ENCODE measurements around the gene PCDHA13. TPM values are rescaled to one million over a fixed set of nuclear protein-coding genes. Genes with fewer than 3 reads are reported as not detected.
"Not testable (repeated sequence)": the region's sequence is repeated elsewhere in the genome, so short reads cannot be mapped to it uniquely, and the experiment has no call there.

The PCDHA13 gene
- total RNA-seq, 2 experiments from 2014 or later: not detected

GRCh38 chr5:140855772-140856674 is 25.9 kb upstream of the PCDHA13 start, which contains the start of gene PCDHA10:
PCDHA10 (plus strand) TSS chr5:140855897; CDS start chr5:140856049, 152 bp downstream.
- Mint-ChIP-seq H3K9me3 (ENCODE audit: low read depth) (peaks cover 13% of the 10 kb centered on the region), H3K27me3 (peaks cover 9% of the 10 kb centered on the region), H3K4me3 (no peak within 1 kb of the TSS), H3K4me1 (no peaks in the 10 kb centered on the region), H3K27ac (no peak within 1 kb of the TSS), H3K36me3 (peaks cover 5% of the 10 kb centered on the region)
- CTCF ChIA-PET: no interaction called here
- no peak for DNase-seq
- no peak for ATAC-seq

GRCh38 chr5:140857177-140857986 is 24.5 kb upstream of the PCDHA13 start:
- Mint-ChIP-seq H3K27ac (no peak overlapping the region), H3K36me3 (peaks cover 5% of the 10 kb centered on the region), H3K4me1 (no peaks in the 10 kb centered on the region), H3K4me3 (no peak overlapping the region), H3K9me3 (ENCODE audit: low read depth) (peaks cover 20% of the 10 kb centered on the region), H3K27me3 (peaks cover 9% of the 10 kb centered on the region)
- DNase-seq: no peak
- CTCF ChIA-PET: interaction anchor here (0.9 kb wide), 1 partner anchor 320 kb away, joined by 3 read pairs; no protein-coding TSS in a partner anchor
- no peak for ATAC-seq

GRCh38 chr5:140857987-140858240 is 24.0 kb upstream of the PCDHA13 start:
- no peaks in the 10 kb centered on the region for H3K4me1 Mint-ChIP-seq
- DNase-seq: no peak
- CTCF ChIA-PET: no interaction called here
- peaks cover 20% of the 10 kb centered on the region for H3K9me3 Mint-ChIP-seq (ENCODE audit: low read depth)
- H3K4me3 Mint-ChIP-seq: no peak overlapping the region
- H3K36me3 Mint-ChIP-seq: peaks cover 5% of the 10 kb centered on the region
- no peak for ATAC-seq
- H3K27me3 Mint-ChIP-seq: peaks cover 9% of the 10 kb centered on the region
- no peak overlapping the region for H3K27ac Mint-ChIP-seq

GRCh38 chr5:140862441-140863295 is 19.3 kb upstream of the PCDHA13 start:
- CTCF ChIA-PET: no interaction called here
- peaks cover 8% of the 10 kb centered on the region for H3K9me3 Mint-ChIP-seq (ENCODE audit: low read depth)
- ATAC-seq: no peak
- no peaks in the 10 kb centered on the region for H3K27me3 Mint-ChIP-seq
- no peak overlapping the region for H3K27ac Mint-ChIP-seq
- no peaks in the 10 kb centered on the region for H3K36me3 Mint-ChIP-seq
- H3K4me1 Mint-ChIP-seq: no peaks in the 10 kb centered on the region
- no peak for DNase-seq
- H3K4me3 Mint-ChIP-seq: no peak overlapping the region

GRCh38 chr5:140868721-140869554 is 13.0 kb upstream of the PCDHA13 start, which contains the start of gene PCDHA11:
PCDHA11 (plus strand) TSS chr5:140868957; CDS start chr5:140869104, 147 bp downstream.
- no peaks in the 10 kb centered on the region for H3K27me3 Mint-ChIP-seq
- no peak within 1 kb of the TSS for H3K27ac Mint-ChIP-seq
- peaks cover 6% of the 10 kb centered on the region for H3K9me3 Mint-ChIP-seq (ENCODE audit: low read depth)
- DNase-seq: no peak
- no peaks in the 10 kb centered on the region for H3K4me1 Mint-ChIP-seq
- CTCF ChIA-PET: no interaction called here
- no peaks in the 10 kb centered on the region for H3K36me3 Mint-ChIP-seq
- ATAC-seq: no peak
- no peak within 1 kb of the TSS for H3K4me3 Mint-ChIP-seq

GRCh38 chr5:140869555-140869886 is 12.4 kb upstream of the PCDHA13 start:
- H3K27me3 Mint-ChIP-seq: peaks cover 4% of the 10 kb centered on the region
- H3K27ac Mint-ChIP-seq: no peak overlapping the region
- no peaks in the 10 kb centered on the region for H3K4me1 Mint-ChIP-seq
- CTCF ChIA-PET: no interaction called here
- H3K4me3 Mint-ChIP-seq: no peak overlapping the region
- no peaks in the 10 kb centered on the region for H3K36me3 Mint-ChIP-seq
- H3K9me3 Mint-ChIP-seq (ENCODE audit: low read depth): peaks cover 6% of the 10 kb centered on the region
- ATAC-seq: no peak
- DNase-seq: no peak

- H3K27me3 Mint-ChIP-seq: peaks cover 8% of the 10 kb centered on the region
- no peak overlapping the region for H3K27ac Mint-ChIP-seq
- no peaks in the 10 kb centered on the region for H3K4me1 Mint-ChIP-seq
- DNase-seq: no peak
- H3K36me3 Mint-ChIP-seq: no peaks in the 10 kb centered on the region
- no peak for ATAC-seq
- CTCF ChIA-PET: no interaction called here
- no peak overlapping the region for H3K4me3 Mint-ChIP-seq
- H3K9me3 Mint-ChIP-seq (ENCODE audit: low read depth): peaks cover 6% of the 10 kb centered on the region
Observed at GRCh38 chr5:140870221-140871201, 11.4 kb upstream of the PCDHA13 start.

- H3K27me3 Mint-ChIP-seq: peaks cover 8% of the 10 kb centered on the region
- no peak within 1 kb of the TSS for H3K27ac Mint-ChIP-seq
- CTCF ChIA-PET: no interaction called here
- no peak within 1 kb of the TSS for H3K4me3 Mint-ChIP-seq
- peaks cover 1% of the 10 kb centered on the region for H3K36me3 Mint-ChIP-seq
- peaks cover 8% of the 10 kb centered on the region for H3K9me3 Mint-ChIP-seq (ENCODE audit: low read depth)
- ATAC-seq (no peak), DNase-seq (no peak)
- no peaks in the 10 kb centered on the region for H3K4me1 Mint-ChIP-seq
Observed at GRCh38 chr5:140875085-140876065, 6.5 kb upstream of the PCDHA13 start, which contains the start of gene PCDHA12. PCDHA12 (plus strand) TSS chr5:140875308; CDS start chr5:140875473, 165 bp downstream.

- H3K9me3 Mint-ChIP-seq (ENCODE audit: low read depth); DNase-seq; H3K4me3 Mint-ChIP-seq; H3K4me1 Mint-ChIP-seq; H3K36me3 Mint-ChIP-seq; CTCF ChIA-PET; ATAC-seq; H3K27me3 Mint-ChIP-seq; H3K27ac Mint-ChIP-seq: not testable (repeated sequence)
Observed at GRCh38 chr5:140876541-140877261, 5.2 kb upstream of the PCDHA13 start.

- H3K27me3 Mint-ChIP-seq: peaks cover 10% of the 10 kb centered on the region
- no peaks in the 10 kb centered on the region for H3K4me1 Mint-ChIP-seq
- H3K9me3 Mint-ChIP-seq (ENCODE audit: low read depth): peaks cover 10% of the 10 kb centered on the region
- no peak overlapping the region for H3K4me3 Mint-ChIP-seq
- peaks cover 1% of the 10 kb centered on the region for H3K36me3 Mint-ChIP-seq
- CTCF ChIA-PET: no interaction called here
- H3K27ac Mint-ChIP-seq: no peak overlapping the region
- ATAC-seq (no peak), DNase-seq (no peak)
Observed at GRCh38 chr5:140877262-140877581, 4.7 kb upstream of the PCDHA13 start.

GRCh38 chr5:140882591-140882899 is 621 bp downstream of the PCDHA13 start:
- peaks cover 4% of the 10 kb centered on the region for H3K36me3 Mint-ChIP-seq
- peaks cover 2% of the 10 kb centered on the region for H3K27me3 Mint-ChIP-seq
- DNase-seq (no peak), ATAC-seq (no peak)
- H3K9me3 Mint-ChIP-seq (ENCODE audit: low read depth): peaks cover 10% of the 10 kb centered on the region
- CTCF ChIA-PET: interaction anchor here (0.6 kb wide), 1 partner anchor 443 kb away, joined by 3 read pairs; no protein-coding TSS in a partner anchor
- no peak overlapping the region for H3K4me3 Mint-ChIP-seq
- no peaks in the 10 kb centered on the region for H3K4me1 Mint-ChIP-seq
- H3K27ac Mint-ChIP-seq: no peak overlapping the region

Data from activated CD8-positive, alpha-beta memory T cell treated with anti-CD3 and anti-CD28 coated beads, Interleukin-2, amount 10 ng/mL, durations not matched to agents 7 days and 5 days (primary cell).